ENCODE results near the gene CHAT. TPM values are rescaled to one million over a fixed set of nuclear protein-coding genes. Genes with fewer than 3 reads are reported as not detected.

CHAT gene
- total RNA-seq, 1 experiment from 2014 or later = 0.18 TPM

GRCh38 chr10:49578392-49578791, 35.4 kb upstream of the CHAT start:
- H3K36me3 Mint-ChIP-seq (ENCODE audit: insufficient read depth, unreplicated experiment) = no peaks in the 10 kb centered on the region

DNA sequence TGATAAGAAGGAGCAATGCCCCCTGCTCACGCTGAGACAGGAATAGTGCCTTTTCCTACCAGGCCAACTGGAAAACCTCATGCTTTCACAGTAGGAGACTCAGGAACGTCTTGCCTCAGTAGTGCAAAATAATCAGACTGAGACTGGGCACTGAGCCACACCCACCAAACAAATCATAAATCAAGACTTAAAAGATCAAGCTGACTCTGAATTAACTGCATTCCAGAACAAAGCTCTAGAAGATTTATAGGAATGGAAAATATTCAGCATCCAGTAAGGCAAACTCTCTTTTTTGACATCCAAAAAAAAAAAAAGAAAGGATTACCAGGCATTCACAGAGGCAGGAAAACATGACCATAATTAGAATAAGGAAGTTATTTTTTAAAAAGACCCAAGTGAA, 34.2 kb upstream of the CHAT start:
- peaks cover 16% of the 10 kb centered on the region for H3K4me1 Mint-ChIP-seq (ENCODE audit: low read depth, unreplicated experiment)
- peak overlapping the region; percentile 1 for H3K4me3 Mint-ChIP-seq (ENCODE audit: unreplicated experiment)
- no peak overlapping the region for H3K27ac Mint-ChIP-seq (ENCODE audit: unreplicated experiment)
- no peaks in the 10 kb centered on the region for H3K36me3 Mint-ChIP-seq (ENCODE audit: insufficient read depth, unreplicated experiment)
- Histone ChIP-seq H3K4me3 (ENCODE audit: low read depth, low read length) (no peak overlapping the region), H3K36me3 (ENCODE audit: control insufficient read depth, insufficient read depth, low read length) (no peaks in the 10 kb centered on the region), H3K27me3 (replicated peaks; ENCODE audit: control insufficient read depth, insufficient read depth, low read length) (no peaks in the 10 kb centered on the region), H3K9me3 (peaks cover 3% of the 10 kb centered on the region; the same call in 1 of the 2 replicates), H3K4me1 (peaks cover 10% of the 10 kb centered on the region)
- TF ChIP-seq CTCF (IDR thresholded peaks at IDR 0.05; ENCODE audit: insufficient read depth in 1 of 2, low read depth in 1 of 2, low read length in 1 of 2, severe bottlenecking in 1 of 2, unreplicated experiment in 1 of 2) = no peak
- ChIA-PET POLR2A (interaction anchor here (0.6 kb wide), 1 partner anchor 41 kb away, joined by 4 read pairs; the partner anchor contains the start of gene ERCC6), CTCF (interaction anchor here (1.1 kb wide), 1 partner anchor 41 kb away, joined by 6 read pairs; the partner anchor contains the start of gene ERCC6)
- no peak for DNase-seq
- BruUV-seq (replicated peaks) = no TSS peak
- intact Hi-C loops (cut with micrococcal nuclease; ENCODE audit: unreplicated experiment) = no loop called here
- H3K27me3 Mint-ChIP-seq (ENCODE audit: insufficient read depth, unreplicated experiment) = peaks cover 3% of the 10 kb centered on the region
- H3K9me3 Mint-ChIP-seq (ENCODE audit: unreplicated experiment) = no peaks in the 10 kb centered on the region

More at GRCh38 chr10:49578392-49578791, 35.4 kb upstream of the CHAT start:
- TF ChIP-seq CTCF (IDR thresholded peaks at IDR 0.05; ENCODE audit: insufficient read depth in 1 of 2, low read depth in 1 of 2, low read length in 1 of 2, severe bottlenecking in 1 of 2, unreplicated experiment in 1 of 2) = no peak
- peaks cover 3% of the 10 kb centered on the region for H3K27me3 Mint-ChIP-seq (ENCODE audit: insufficient read depth, unreplicated experiment)
- no peak for DNase-seq
- H3K9me3 ChIP-seq = peaks cover 3% of the 10 kb centered on the region; the same call in 1 of the 2 replicates
- no peaks in the 10 kb centered on the region for H3K9me3 Mint-ChIP-seq (ENCODE audit: unreplicated experiment)
- no peak overlapping the region for H3K27ac Mint-ChIP-seq (ENCODE audit: unreplicated experiment)
- H3K4me1 ChIP-seq = peaks cover 10% of the 10 kb centered on the region
- peaks cover 16% of the 10 kb centered on the region for H3K4me1 Mint-ChIP-seq (ENCODE audit: low read depth, unreplicated experiment)
- ChIA-PET POLR2A (interaction anchor here (0.6 kb wide), 1 partner anchor 9 kb away, joined by 3 read pairs; no protein-coding TSS in a partner anchor), CTCF (no interaction called here)
- no peaks in the 10 kb centered on the region for H3K27me3 ChIP-seq (replicated peaks; ENCODE audit: control insufficient read depth, insufficient read depth, low read length)
- H3K36me3 ChIP-seq (ENCODE audit: control insufficient read depth, insufficient read depth, low read length) = no peaks in the 10 kb centered on the region
- no peak overlapping the region for H3K4me3 ChIP-seq (ENCODE audit: low read depth, low read length)
- no peak overlapping the region for H3K4me3 Mint-ChIP-seq (ENCODE audit: unreplicated experiment)
- intact Hi-C loops (cut with micrococcal nuclease; ENCODE audit: unreplicated experiment) = no loop called here
- no TSS peak for BruUV-seq (replicated peaks)

DNA sequence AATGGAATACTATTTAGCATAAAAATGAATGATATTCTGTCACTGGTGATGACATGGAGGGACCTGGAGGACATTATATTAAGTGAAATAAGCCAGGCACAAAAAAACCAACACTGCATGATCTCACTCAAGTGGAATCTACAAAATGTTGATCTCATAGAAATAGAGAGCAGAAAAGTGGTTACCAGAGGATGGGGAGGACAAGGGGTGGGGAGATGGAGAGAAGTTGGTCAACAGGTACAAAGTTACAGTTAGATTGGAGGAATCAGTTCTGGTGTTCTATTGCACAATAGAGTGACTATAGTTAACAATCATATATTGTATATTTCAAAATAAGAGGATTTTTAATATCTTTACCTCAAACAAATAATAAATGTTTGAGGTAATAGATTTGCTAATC, 28.4 kb upstream of the CHAT start:
- no peak for TF ChIP-seq CTCF (IDR thresholded peaks at IDR 0.05; ENCODE audit: insufficient read depth in 1 of 2, low read depth in 1 of 2, low read length in 1 of 2, severe bottlenecking in 1 of 2, unreplicated experiment in 1 of 2)
- H3K27me3 Mint-ChIP-seq (ENCODE audit: insufficient read depth, unreplicated experiment) = peaks cover 3% of the 10 kb centered on the region
- no peak for DNase-seq
- no peak overlapping the region for H3K4me3 Mint-ChIP-seq (ENCODE audit: unreplicated experiment)
- no peaks in the 10 kb centered on the region for H3K36me3 Mint-ChIP-seq (ENCODE audit: insufficient read depth, unreplicated experiment)
- no peak overlapping the region for H3K4me3 ChIP-seq (ENCODE audit: low read depth, low read length)
- ChIA-PET CTCF (no interaction called here), POLR2A (no interaction called here)
- H3K9me3 Mint-ChIP-seq (ENCODE audit: unreplicated experiment) = no peaks in the 10 kb centered on the region
- intact Hi-C loops (cut with micrococcal nuclease; ENCODE audit: unreplicated experiment) = no loop called here
- no peaks in the 10 kb centered on the region; the same call in 1 of the 2 replicates for H3K4me1 ChIP-seq
- BruUV-seq (replicated peaks) = no TSS peak
- no peak overlapping the region for H3K27ac Mint-ChIP-seq (ENCODE audit: unreplicated experiment)
- no peaks in the 10 kb centered on the region for H3K36me3 ChIP-seq (ENCODE audit: control insufficient read depth, insufficient read depth, low read length)
- peaks cover 8% of the 10 kb centered on the region for H3K9me3 ChIP-seq
- peaks cover 1% of the 10 kb centered on the region for H3K4me1 Mint-ChIP-seq (ENCODE audit: low read depth, unreplicated experiment)
- H3K27me3 ChIP-seq (replicated peaks; ENCODE audit: control insufficient read depth, insufficient read depth, low read length) = no peaks in the 10 kb centered on the region

Data from Caco-2 (cell line).